ENCODE data around the gene OOSP1.
"Not testable (repeated sequence)": the region's sequence is repeated elsewhere in the genome, so short reads cannot be mapped to it uniquely, and the experiment has no call there.

OOSP1 gene, protein sequence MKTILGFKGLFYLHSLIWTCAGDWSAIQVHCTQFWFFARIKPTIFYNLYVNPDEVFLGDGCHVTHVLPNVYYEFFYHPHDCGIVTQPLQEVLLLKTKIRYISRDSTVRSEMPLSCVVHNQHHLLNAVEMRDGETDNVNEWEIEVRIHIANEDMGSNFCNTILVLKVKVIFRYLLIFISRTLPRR

GRCh38 chr11:59938132-59938531, at the start of gene OOSP1:
TSS of gene OOSP1 (plus strand) at chr11:59938432. CDS start at chr11:59938455, 23 bp downstream.
- DNase-seq: no peak

GRCh38 chr11:59891781-59892181, 46.5 kb upstream of the OOSP1 start:
- DNase-seq: no peak

DNA sequence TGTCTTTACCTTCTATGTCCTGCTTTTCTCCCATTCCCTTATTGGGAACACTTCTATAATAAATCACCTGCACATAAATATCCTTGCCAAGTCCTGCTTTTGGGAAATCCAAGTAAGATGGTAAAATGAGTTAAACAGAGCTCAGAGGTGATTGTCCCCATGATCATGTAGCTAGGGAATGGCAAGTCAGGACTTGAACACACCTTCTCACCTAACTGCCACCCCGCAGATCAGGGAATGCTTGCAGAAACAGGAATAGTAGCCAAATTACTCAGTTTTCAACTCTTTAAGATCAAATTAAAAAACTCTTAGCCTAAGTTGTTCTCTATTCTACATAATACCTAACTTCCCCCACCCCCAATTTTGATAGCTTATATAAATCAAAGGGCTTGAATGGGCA, 43.6 kb upstream of the OOSP1 start:
- DNase-seq: no peak

- DNase-seq: no peak
Observed at GRCh38 chr11:59898046-59898445, 40.2 kb upstream of the OOSP1 start.

GRCh38 chr11:59898650-59899049, 39.6 kb upstream of the OOSP1 start:
- no peak for DNase-seq

DNA sequence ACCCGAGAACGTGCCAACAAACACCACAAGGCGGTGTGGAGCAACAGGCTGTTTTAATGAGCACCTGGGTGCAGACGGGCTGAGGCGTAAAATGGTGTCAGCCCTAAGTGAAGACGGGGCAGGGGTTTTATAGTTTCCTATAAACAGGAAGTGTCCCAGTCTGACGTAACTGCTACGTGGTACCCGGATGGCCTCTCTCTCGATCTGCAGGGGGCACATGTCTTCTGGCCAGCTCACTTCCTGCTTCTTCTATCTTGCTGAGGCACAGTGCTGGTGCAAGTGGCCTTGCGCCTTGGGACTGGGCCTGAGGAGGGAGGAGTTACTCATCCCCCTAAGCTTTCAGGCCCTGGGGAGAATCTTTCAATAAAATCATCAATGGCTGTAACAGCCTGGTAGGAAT, 38.7 kb upstream of the OOSP1 start:
- no peak for DNase-seq

GRCh38 chr11:59900366-59901126, 37.7 kb upstream of the OOSP1 start:
- no peak for DNase-seq

DNA sequence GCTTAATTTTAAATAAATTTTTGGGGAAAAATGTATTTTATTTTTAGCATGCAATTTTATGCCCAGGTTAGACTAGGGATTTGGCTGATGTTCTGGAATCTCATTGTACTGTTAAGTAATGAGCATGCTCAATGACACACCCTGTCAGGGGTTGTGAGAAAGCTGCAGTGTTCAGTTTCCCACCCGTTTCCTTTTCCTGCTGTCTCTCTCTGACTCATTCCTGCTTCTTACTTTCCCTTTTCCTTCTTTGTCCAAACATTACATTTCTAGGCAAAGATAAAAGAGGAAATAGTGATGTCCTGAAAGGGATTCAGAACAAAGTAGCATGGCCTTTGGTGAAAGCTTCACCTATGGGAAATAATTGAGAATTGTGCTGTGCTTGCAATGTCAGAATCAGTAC, 36.9 kb upstream of the OOSP1 start:
- DNase-seq: no peak

- not testable (repeated sequence) for DNase-seq
Observed at GRCh38 chr11:59903569-59903968, 34.7 kb upstream of the OOSP1 start.

- no peak for DNase-seq
Observed at GRCh38 chr11:59918480-59918879, 19.8 kb upstream of the OOSP1 start.

- DNase-seq: peak; percentile 12
Observed at GRCh38 chr11:59918987-59919589, 19.1 kb upstream of the OOSP1 start.

DNA sequence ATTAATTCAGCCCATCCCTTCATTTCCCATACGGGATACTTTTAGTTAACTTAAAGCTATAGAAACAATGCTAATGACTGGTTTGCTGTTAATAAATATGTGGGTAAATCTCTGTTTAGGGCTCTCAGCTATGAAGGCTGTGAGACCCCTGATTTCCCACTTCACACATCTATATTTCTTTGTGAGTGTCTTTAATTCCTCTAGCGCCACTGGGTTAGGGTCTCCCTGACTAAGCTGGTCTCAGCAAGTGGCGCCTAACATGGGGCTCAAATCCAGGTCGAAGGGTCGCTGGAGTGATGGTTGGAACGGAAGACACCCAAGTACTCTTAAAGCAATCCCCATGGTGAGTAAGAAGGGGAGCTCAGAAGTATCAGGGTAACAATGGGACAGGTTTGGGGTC, 14.4 kb upstream of the OOSP1 start:
- DNase-seq: no peak

- DNase-seq: no peak
Observed at GRCh38 chr11:59931688-59932087, 6.5 kb upstream of the OOSP1 start.

- DNase-seq: no peak
Observed at GRCh38 chr11:59938718-59939117, 486 bp downstream of the OOSP1 start.

GRCh38 chr11:59939482-59939881, 1.2 kb downstream of the OOSP1 start:
- DNase-seq: no peak

GRCh38 chr11:59941091-59941490, 2.9 kb downstream of the OOSP1 start:
- no peak for DNase-seq

GRCh38 chr11:59943997-59944714, 5.9 kb downstream of the OOSP1 start:
- DNase-seq: no peak

DNA sequence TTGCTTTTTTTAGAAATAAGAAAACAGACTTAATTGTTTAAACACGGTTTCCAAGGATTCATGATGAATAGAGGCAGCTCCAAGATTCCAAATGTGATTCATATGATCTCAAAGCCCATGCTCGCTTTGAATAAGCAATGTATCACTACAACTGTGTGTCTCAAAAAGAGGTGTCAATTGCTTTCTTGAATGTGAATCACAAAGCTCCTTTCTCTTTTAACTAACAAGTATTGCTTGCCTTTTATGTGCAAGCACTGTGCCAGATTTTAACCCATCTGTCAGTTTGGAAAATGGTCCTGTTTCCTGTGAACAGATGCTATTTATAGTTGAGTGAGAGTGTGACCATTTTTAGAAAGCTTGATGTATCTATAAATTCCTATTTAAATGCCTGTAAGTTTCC, 6.5 kb downstream of the OOSP1 start:
- DNase-seq: no peak

- no peak for DNase-seq
Observed at GRCh38 chr11:59953463-59954218, 15.4 kb downstream of the OOSP1 start.

DNA sequence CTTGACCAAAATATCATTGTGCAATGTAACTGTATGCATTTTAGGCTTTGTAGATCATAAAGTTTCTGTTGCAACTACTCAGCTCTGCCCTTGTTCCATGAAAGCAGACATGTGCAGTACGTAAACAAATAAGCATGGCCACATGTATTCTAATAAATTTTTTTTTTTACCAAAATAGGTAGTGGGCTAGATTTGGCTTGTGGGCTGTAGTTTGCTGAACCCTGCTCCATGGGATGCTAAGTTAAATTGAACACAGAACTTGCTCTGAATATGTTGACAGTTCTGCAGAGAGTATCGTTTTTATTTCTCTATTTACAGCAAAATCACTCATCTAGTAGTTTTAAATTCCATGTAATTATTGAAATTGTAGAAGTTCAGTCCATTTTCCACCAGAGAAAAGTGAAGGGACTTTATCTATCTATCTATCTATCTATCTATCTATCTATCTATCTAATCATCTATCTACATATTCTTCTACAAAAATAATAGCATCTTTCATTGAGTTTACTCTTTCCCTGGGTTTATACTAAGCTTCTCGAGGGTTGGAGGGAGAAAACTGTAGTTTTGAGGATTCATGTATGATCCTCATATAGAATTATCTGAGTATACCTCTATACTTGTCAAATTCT, 16.1 kb downstream of the OOSP1 start:
- DNase-seq: no peak

DNA sequence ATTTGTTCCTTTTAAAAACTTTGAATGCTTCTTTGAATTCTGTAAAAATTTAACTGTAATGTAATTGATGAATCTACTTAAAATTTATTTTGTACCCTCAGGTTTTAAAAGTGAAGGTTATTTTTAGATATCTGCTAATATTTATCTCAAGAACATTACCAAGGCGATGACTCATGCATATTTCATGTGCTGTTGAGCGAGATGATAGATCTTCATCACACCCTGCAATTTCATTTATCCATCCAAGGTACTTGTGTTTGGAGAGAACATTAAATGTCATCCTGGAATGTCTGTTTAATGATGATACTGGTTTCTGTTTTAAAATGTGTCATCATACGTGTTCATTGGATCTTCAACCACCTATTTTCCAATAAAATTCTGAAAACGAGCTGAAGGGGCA, 18.9 kb downstream of the OOSP1 start:
- DNase-seq: no peak
